Measurements from ENCODE around the gene ATP4A.

The ATP4A gene

GRCh38 chr19:35565016-35565856 lies 1.8 kb upstream of the ATP4A start:
- peak; percentile 26 for DNase-seq

DNA sequence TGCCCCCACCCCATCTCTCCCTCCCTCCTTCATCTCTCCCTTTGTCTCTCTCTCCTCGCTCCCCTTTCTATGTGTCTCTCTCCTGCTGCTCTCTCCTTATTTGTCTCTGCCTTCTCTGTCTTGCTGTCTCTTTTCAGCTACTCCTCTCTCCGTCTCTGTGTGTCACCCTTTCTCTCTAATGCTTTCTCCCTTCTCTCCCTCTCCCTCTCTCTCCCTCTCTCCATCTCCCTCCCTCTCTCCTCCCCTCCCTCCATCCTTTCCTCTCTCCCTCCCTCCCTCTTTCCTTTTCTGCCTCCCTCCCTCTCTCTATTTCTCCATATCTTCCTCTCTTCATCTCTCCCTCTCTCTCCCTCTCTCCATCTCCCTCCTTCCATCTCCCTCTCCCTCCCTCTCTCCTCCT lies 682 bp downstream of the ATP4A start:
- DNase-seq: no peak

- peak; percentile 50 for DNase-seq
Observed at GRCh38 chr19:35562336-35562735, 1.1 kb downstream of the ATP4A start.

GRCh38 chr19:35561436-35561835 lies 2.0 kb downstream of the ATP4A start:
- no peak for DNase-seq

DNA sequence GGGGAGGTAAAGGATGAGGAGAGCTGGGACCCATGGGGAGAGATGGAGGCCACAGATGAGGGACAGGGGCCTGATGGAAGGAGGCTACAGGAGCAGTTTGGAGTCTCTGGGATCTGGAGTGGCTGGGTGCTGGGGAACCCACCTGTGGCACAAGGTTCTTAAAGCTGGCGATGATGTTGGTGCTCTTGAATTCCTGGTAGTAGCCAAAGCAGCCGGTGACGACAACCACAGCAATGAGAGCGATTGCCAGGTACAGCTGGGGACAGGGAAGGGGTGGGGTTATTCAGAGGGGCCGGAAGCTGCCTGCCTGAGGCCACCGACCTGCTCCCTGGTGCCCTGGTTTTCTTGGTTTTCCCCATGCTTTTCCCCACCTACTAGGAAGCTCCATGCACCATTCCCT lies 2.8 kb downstream of the ATP4A start:
- DNase-seq: peak; percentile 41

GRCh38 chr19:35560271-35560670 lies 3.2 kb downstream of the ATP4A start:
- peak; percentile 41 for DNase-seq

GRCh38 chr19:35559781-35560180 lies 3.7 kb downstream of the ATP4A start:
- DNase-seq: peak; percentile 40

DNA sequence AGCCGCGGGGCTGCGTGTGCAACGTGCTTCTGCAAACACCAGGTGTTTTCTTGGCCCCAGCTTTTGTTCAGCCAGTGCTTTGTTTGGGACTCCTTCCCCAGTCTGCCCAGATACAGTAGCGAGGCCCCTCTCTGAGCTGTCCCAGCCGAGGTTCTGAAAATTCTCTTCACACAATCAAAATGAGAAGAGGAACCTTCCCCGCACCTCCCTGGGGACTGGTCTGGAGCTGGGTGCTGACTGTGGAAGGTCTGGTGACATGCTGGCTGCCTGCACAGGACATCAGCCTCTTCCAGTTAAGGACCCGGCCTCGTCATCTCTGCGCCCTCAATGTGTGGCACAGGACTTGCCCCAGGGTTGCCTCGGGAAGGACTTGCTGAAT lies 4.2 kb downstream of the ATP4A start:
- peak; percentile 45 for DNase-seq

DNA sequence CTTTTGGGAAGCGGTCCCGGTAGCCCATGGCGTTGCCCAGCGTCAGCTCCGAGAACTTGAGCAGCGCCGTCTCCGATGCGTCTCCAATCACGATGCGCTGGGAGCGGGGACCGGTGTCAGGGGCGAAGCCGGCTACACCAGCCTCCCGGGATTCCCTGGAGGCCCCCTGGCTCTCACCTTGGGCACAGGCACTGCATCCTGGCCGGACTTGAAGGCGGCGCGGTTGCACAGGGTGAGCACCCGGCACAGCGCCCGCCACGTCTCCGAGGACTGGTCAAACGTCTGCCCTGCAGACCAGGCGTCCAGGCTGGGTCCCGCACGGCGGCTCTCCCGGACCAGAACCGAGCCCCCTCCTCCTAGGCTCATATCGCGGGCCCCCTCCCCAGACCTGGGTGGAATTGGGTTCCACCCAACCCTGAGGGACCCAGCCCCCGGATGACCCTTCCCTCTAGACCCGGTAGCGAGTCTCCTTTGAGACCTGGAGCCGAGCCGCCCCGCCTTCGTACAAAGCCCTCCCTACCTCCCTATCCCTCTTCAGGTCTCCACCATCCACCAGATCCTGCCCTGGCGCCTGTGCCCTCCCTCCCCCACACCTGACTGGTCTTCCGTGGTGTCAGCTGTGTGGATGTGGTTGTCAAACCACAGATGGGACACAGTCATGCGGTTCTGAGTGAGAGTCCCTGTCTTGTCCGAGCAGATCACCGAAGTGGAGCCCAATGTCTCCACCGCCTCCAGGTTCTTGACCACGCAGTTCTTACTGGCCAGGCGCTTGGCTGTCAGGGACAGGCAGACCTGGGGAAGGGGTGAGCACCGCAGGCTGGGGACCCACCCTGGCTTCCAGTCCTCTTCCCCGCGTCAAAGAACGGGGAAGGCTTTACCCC lies 4.8 kb downstream of the ATP4A start:
- DNase-seq: peak; percentile 47

DNA sequence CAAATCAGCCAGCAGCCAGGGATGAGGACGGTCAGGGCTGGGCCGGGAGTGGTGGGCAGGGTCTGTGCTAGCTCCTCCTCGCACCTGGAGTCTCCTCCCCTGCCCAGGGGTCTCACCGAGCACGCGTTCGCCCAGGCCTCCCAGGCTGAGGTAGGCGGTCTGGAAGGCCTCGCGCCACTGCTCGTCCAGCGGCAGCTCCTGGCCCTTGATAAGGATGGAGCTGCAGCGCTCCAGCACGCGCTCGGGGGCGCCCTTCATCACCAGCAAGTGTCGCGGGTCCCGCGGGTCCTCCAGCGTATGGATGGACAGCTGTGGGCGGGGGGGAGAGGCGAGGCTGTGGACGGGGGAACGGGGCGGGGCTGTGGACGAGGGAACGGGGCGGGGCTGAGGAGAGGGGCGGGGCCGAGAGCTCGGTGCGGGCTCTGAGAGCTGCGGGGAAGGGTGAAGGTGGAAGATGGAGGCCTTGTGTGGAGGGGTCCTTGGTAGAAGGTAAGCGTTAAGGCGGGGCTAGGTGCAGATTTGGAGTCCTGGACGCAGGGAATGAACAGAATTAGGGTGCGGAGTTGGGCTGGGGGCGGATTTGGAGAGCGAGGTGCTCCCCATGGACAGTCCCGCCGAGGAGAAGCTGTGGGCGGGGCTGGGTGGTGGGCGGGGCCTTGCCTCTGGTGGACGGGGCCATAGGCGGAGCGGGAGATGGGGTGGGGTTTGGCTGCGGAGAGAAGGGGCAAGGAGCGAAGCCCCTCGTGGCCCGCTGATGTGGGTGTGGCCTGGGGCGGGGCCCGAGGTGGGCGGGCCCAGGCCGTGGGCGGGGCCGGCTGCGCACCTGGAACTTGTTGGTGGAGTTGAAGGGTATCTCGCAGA lies 5.7 kb downstream of the ATP4A start:
- peak; percentile 91 for DNase-seq

DNA sequence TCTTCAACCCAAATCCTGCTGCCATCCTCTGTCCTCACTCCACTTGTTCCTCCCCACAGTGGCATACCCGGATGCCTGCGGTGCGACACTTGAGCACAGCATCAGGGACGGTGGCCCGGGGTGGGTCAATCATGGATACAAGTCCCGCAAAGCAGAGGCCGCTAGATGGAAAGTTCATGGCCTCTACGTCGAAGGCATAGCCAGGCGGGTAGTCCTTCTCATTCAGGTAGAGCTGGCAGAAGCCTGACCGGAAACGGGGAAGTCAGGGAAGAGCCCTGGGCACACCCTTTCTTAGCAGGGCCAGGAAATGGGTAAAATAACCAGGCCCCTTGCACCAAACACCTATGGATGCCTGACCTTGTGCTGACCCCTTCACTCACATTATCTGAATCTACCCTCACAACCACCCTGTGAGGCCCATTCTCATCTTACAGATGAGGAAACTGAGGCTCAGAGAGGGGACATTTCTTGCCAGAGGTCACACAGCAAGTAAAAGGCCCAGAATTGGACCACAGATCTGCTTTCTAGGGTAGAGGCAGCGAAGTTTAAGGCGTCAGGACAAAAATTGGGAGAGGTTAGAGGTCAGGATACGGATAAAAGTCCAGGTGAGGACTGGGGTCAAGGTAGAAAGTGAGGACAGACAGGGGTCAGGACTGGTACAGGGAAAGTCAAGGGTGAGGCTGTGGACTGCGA lies 6.5 kb downstream of the ATP4A start:
- DNase-seq: peak; percentile 37

DNA sequence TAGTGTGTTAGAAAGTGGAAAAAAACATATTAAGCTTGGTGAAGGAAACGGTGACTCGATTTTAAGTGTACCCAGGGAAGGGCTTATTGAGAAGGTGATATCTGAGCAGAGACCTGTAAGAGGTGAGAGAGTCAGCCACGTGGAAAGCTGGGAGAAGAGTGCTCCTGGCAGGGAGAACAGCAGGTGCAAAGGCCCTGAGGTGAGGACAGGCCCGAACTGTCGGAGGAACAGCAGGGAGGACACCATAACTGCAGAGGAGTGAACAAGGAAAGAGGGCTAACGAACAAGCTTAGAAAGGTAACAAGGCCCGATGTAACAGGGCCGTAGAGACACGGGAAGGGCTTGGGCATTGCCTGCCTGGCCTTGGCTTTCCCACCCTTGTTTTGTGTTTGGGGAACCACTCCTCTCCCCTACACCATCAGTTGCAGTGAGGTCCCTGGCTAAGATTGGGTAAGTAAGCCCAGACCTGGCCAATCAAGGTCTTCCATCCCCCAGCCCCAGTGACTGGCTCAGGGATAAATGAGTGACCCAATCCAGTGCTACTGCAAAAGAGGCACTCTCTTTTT lies 7.3 kb downstream of the ATP4A start:
- DNase-seq: peak; percentile 27

- peak; percentile 76 for DNase-seq
Observed at GRCh38 chr19:35555301-35556005, 8.0 kb downstream of the ATP4A start.

DNA sequence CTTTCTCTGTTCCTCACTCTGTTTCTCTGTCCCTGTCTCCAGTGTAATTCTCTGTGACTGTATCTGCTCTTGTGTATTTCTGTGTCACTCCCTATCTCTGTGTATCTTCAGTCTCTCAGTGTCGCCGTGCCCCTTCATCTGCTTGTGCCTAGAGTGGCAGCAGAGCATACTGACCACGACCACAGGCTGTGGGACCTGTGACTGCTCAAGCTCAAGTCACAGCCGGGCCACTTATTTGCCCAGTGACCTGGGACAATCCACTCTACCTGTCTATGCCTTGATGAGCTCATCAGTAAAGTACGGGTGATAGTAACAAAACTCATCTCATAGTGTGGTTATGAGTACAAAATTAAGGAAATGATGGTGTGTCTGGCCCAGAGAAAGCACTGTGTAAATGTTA lies 9.4 kb downstream of the ATP4A start:
- no peak for DNase-seq

DNA sequence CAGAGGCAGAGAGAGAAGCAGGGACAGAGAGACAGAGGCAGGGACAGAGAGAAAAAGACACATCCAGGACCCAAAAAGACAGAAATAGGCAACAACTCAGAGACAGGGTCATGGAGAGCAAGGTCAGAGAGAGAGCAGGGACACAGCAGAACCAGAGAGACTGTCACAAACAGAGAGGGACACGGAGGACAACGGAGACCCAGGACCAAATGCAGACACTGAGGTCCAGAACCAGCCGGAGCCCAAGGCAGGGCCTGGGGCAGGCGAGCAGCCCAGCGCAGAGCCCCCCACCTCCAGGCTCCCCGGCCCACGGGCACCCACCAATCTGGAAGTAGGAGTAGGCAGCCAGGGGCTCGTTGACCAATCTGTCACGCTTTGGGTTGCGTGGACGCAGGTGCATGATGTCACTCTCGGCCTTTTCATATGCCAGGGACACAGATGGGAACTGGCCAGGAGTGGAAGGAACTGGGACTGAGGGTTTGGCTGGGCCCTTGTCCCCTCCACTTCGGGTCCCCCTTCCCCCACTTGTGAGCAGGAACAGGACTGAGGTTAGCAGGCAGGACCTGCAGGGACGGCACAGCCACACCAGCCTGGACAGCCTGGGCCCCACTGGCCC lies 10.0 kb downstream of the ATP4A start:
- DNase-seq: no peak

- no peak for DNase-seq
Observed at GRCh38 chr19:35552534-35553384, 10.7 kb downstream of the ATP4A start.

DNA sequence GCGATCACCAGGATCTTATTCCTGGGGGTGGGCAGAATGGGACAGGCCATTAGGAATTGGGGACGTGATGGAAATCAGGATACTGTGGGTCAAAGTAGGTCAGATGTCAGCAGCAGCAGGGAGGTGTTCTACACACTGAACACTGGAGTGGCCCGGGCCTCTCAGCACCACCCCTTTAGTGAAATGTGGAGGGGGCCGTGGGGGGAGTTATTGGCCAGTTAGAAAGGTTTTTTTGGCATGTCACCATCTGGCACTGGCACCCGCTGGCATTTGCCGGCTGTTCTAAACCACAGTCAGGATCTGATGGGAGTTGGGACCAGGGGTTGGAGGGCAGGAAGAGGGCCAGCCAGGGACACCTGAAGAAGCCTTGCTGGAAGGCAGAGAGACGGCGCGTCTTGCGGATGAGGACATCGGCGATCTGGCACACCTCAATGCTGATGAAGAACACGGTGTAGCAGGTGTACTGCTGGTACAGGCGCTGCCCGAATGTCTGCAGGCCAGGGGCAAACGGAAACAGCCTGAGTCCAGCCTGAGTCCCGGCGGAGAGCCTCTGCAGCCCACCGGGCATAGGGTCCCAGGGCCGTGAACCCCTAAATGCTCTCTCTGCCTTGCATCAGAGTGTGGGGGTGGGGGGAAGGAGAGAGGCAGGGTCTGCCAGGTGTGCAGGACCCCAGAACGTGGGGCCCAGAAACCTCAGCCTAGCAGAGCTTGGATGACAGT lies 12.2 kb downstream of the ATP4A start:
- no peak for DNase-seq

GRCh38 chr19:35549879-35550523 lies 13.5 kb downstream of the ATP4A start:
- DNase-seq: no peak

Data from islet precursor cell (in vitro differentiated cells).